HepG2 (cell line): ENCODE measurements around the gene CDK3. TPM values are rescaled to one million over a fixed set of nuclear protein-coding genes. Genes with fewer than 3 reads are reported as not detected.

Experiments used
- CHD2 ChIP-seq: IDR thresholded peaks from 2 replicates; pipeline ENCODE4 v1.6.1; 2011; ENCODE audit warnings: low read depth, low read length, improper control_type of control experiment
- DBP ChIP-seq: sonication (generic); formaldehyde crosslinking; IDR thresholded peaks from 2 replicates; pipeline ENCODE4 v1.4.0; 2020; ENCODE audit warnings: missing genetic modification reagents; ENCODE audit errors: not compliant biosample characterization
- EED ChIP-seq: sonication (generic); formaldehyde crosslinking; IDR thresholded peaks from 2 replicates; pipeline ENCODE4 v1.5.0; 2020; ENCODE audit warnings: mild to moderate bottlenecking, missing genetic modification reagents
- HDAC1 ChIP-seq: sonication (generic); formaldehyde crosslinking; IDR thresholded peaks from 2 replicates; pipeline ENCODE4 v1.5.1; 2020; ENCODE audit warnings: mild to moderate bottlenecking, missing genetic modification reagents
- KLF13 ChIP-seq: sonication (generic); formaldehyde crosslinking; IDR thresholded peaks from 2 replicates; pipeline ENCODE4 v1.4.0; 2020; ENCODE audit warnings: mild to moderate bottlenecking, missing genetic modification reagents
- NR2F1 ChIP-seq, 2 experiments: fragments of 450-650 bp in 1 of 2; formaldehyde crosslinking in 1 of 2; IDR thresholded peaks; 2 replicates each; pipeline versions ENCODE4 v1.5.0 to v1.6.1; 2016 to 2020; ENCODE audit warnings: mild to moderate bottlenecking in 1 of 2, missing compliant biosample characterization in 1 of 2, missing genetic modification reagents in 1 of 2, moderate library complexity in 1 of 2
- RORA ChIP-seq: sonication (generic); formaldehyde crosslinking; IDR thresholded peaks from 2 replicates; pipeline ENCODE4 v1.5.0; 2020; ENCODE audit warnings: mild to moderate bottlenecking, missing genetic modification reagents, moderate library complexity
- ZFX ChIP-seq: sonication (generic); formaldehyde crosslinking; IDR thresholded peaks from 2 replicates; pipeline ENCODE4 v1.4.0; 2020; ENCODE audit warnings: mild to moderate bottlenecking, low read depth, missing genetic modification reagents, moderate library complexity
- ZNF382 ChIP-seq: sonication (generic); formaldehyde crosslinking; IDR thresholded peaks from 2 replicates; pipeline ENCODE4 v1.5.0; 2020; ENCODE audit warnings: missing genetic modification reagents, mild to moderate bottlenecking, borderline replicate concordance
- ZNF501 ChIP-seq: sonication (generic); formaldehyde crosslinking; IDR thresholded peaks from 2 replicates; pipeline ENCODE4 v1.5.1; 2020; ENCODE audit warnings: mild to moderate bottlenecking, moderate library complexity, missing genetic modification reagents
- ZNF552 ChIP-seq: sonication (generic); formaldehyde crosslinking; IDR thresholded peaks from 2 replicates; pipeline ENCODE4 v1.9.0; 2022; ENCODE audit warnings: missing genetic modification reagents, mild to moderate bottlenecking, borderline replicate concordance
- ZNF737 ChIP-seq: sonication (generic); formaldehyde crosslinking; IDR thresholded peaks from 2 replicates; pipeline ENCODE4 v1.5.0; 2020; ENCODE audit warnings: missing genetic modification reagents, mild to moderate bottlenecking, borderline replicate concordance
- ZNF777 ChIP-seq: sonication (generic); formaldehyde crosslinking; IDR thresholded peaks from 2 replicates; pipeline ENCODE4 v1.4.0; 2020; ENCODE audit warnings: missing genetic modification reagents
- polyA plus RNA-seq, 8 experiments: library from polyadenylated mRNA; depleted of rRNA in 3 of 8; stranded (reverse) in 7 of 8; unstranded in 1 of 8; fragments of >200 nt; fragmentation: Illumina TruSeq in 4 of 8; extraction: Trizol in 4 of 8; gene quantifications; 2 replicates each; pipeline versions ENCODE4 v1.2.1 to v1.2.3, GENCODE V29; 2011 to 2016; ENCODE audit warnings: low read depth in 4 of 8, missing spikeins in 1 of 8, mixed read lengths in 1 of 8; ENCODE audit not compliant: insufficient read depth in 1 of 8
- total RNA-seq, 5 experiments: library from RNA; depleted of rRNA; stranded (reverse); fragments of >200 nt; fragmentation: Illumina TruSeq; extraction: Trizol; gene quantifications; 2 replicates each; pipeline ENCODE4 v1.2.3, GENCODE V29; 2016; ENCODE audit warnings: low read depth in 1 of 5
- TF ChIP-seq, protein P1 (sequence below): sonication (generic); formaldehyde crosslinking; IDR thresholded peaks from 2 replicates; pipeline ENCODE4 v1.4.0; 2020; ENCODE audit warnings: mild to moderate bottlenecking, missing genetic modification reagents
- TF ChIP-seq, protein P2 (sequence below): IDR thresholded peaks from 2 replicates; pipeline ENCODE4 v1.6.1; 2012; ENCODE audit warnings: low read depth, low read length, improper control_type of control experiment

Gene CDK3
- total and polyA plus RNA-seq, 2 of the 13 experiments (the other 11 are each of a cell fraction or from before 2014, with no cell fraction given): 5.8 to 11.4 TPM

- TF ChIP-seq ZNF501 (CRISPR knock-in tag) (peak; percentile 83), DBP (CRISPR knock-in tag) (peak; percentile 58), CHD2 (no peak), ZFX (CRISPR knock-in tag) (peak; percentile 56), ZNF777 (no peak), ZNF737 (peak; percentile 68; the same call in 1 of the 2 replicates), HDAC1 (no peak), ZNF382 (CRISPR knock-in tag) (no peak), ZNF552 (CRISPR knock-in tag) (no peak), NR2F1 (CRISPR knock-in tag; IDR thresholded peaks at IDR 0.05) (no peak), EED (CRISPR knock-in tag) (no peak), KLF13 (no peak), RORA (CRISPR knock-in tag) (no peak)
- TF ChIP-seq, protein P1, sequence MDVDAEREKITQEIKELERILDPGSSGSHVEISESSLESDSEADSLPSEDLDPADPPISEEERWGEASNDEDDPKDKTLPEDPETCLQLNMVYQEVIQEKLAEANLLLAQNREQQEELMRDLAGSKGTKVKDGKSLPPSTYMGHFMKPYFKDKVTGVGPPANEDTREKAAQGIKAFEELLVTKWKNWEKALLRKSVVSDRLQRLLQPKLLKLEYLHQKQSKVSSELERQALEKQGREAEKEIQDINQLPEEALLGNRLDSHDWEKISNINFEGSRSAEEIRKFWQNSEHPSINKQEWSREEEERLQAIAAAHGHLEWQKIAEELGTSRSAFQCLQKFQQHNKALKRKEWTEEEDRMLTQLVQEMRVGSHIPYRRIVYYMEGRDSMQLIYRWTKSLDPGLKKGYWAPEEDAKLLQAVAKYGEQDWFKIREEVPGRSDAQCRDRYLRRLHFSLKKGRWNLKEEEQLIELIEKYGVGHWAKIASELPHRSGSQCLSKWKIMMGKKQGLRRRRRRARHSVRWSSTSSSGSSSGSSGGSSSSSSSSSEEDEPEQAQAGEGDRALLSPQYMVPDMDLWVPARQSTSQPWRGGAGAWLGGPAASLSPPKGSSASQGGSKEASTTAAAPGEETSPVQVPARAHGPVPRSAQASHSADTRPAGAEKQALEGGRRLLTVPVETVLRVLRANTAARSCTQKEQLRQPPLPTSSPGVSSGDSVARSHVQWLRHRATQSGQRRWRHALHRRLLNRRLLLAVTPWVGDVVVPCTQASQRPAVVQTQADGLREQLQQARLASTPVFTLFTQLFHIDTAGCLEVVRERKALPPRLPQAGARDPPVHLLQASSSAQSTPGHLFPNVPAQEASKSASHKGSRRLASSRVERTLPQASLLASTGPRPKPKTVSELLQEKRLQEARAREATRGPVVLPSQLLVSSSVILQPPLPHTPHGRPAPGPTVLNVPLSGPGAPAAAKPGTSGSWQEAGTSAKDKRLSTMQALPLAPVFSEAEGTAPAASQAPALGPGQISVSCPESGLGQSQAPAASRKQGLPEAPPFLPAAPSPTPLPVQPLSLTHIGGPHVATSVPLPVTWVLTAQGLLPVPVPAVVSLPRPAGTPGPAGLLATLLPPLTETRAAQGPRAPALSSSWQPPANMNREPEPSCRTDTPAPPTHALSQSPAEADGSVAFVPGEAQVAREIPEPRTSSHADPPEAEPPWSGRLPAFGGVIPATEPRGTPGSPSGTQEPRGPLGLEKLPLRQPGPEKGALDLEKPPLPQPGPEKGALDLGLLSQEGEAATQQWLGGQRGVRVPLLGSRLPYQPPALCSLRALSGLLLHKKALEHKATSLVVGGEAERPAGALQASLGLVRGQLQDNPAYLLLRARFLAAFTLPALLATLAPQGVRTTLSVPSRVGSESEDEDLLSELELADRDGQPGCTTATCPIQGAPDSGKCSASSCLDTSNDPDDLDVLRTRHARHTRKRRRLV (CRISPR knock-in tag): no peak
- TF ChIP-seq, protein P2, sequence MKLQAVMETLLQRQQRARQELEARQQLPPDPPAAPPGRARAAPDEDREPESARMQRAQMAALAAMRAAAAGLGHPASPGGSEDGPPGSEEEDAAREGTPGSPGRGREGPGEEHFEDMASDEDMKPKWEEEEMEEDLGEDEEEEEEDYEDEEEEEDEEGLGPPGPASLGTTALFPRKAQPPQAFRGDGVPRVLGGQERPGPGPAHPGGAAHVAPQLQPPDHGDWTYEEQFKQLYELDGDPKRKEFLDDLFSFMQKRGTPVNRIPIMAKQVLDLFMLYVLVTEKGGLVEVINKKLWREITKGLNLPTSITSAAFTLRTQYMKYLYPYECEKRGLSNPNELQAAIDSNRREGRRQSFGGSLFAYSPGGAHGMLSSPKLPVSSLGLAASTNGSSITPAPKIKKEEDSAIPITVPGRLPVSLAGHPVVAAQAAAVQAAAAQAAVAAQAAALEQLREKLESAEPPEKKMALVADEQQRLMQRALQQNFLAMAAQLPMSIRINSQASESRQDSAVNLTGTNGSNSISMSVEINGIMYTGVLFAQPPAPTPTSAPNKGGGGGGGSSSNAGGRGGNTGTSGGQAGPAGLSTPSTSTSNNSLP: no peak
These were observed 4.9 kb downstream of the CDK3 start (continued) for GRCh38 chr17:76005263-76006149.
